SU-DHL-6 (cell line): ENCODE measurements around the gene BIRC3.

Experiments used
- H2AFZ ChIP-seq: fragments of 200-600 bp; sonication (generic); 2 replicates; pipeline ENCODE4 v1.6.1; 2014; ENCODE audit warnings: low read depth, mild to moderate bottlenecking, moderate library complexity, mixed read lengths, antibody characterized with exemption, low read length; ENCODE audit not compliant: severe bottlenecking
- H3F3A ChIP-seq: fragments of 200-600 bp; shearing (Covaris generic); 2 replicates; pipeline ENCODE4 v1.6.0; 2016; ENCODE audit warnings: antibody characterized with exemption, mild to moderate bottlenecking; ENCODE audit not compliant: insufficient read depth
- H3K27ac ChIP-seq: fragments of 200-600 bp; sonication (generic); 2 replicates; pipeline ENCODE4 v1.5.1; 2016; ENCODE audit warnings: low read depth, mild to moderate bottlenecking, low read length, moderate library complexity, mixed read lengths
- H3K27me3 ChIP-seq: fragments of 200-600 bp; sonication (generic), shearing (Covaris generic); 2 replicates; pipeline ENCODE4 v1.6.0; 2014; ENCODE audit warnings: mild to moderate bottlenecking, low read length
- H3K36me3 ChIP-seq: fragments of 200-600 bp; sonication (generic); 2 replicates; pipeline ENCODE4 v1.6.1; 2014; ENCODE audit warnings: mild to moderate bottlenecking, low read length, mixed read lengths
- H3K4me2 ChIP-seq: fragments of 300-600, 200-600 bp; shearing (Covaris generic), sonication (generic); 2 replicates; pipeline ENCODE4 v1.6.0; 2014; ENCODE audit warnings: low read length, low read depth, mild to moderate bottlenecking; ENCODE audit not compliant: poor library complexity, severe bottlenecking
- H3K4me3 ChIP-seq: fragments of 200-600 bp; sonication (generic); 2 replicates; pipeline ENCODE4 v1.5.1; 2014; ENCODE audit warnings: antibody characterized with exemption, low read length, mild to moderate bottlenecking, mixed read lengths; ENCODE audit not compliant: insufficient read depth, poor library complexity, severe bottlenecking
- H3K79me2 ChIP-seq: fragments of 200-600 bp; sonication (generic); 2 replicates; pipeline ENCODE4 v1.6.1; 2014; ENCODE audit warnings: mild to moderate bottlenecking, low read length, moderate library complexity; ENCODE audit not compliant: insufficient read depth
- H3K9ac ChIP-seq: fragments of 200-600 bp; sonication (generic); 2 replicates; pipeline ENCODE4 v1.7.0; 2014; ENCODE audit warnings: mild to moderate bottlenecking, low read length
- H3K9me2 ChIP-seq: fragments of 200-600 bp; sonication (generic); replicated peaks from 2 replicates; pipeline ENCODE4 v1.6.1; 2014; ENCODE audit warnings: low read length; ENCODE audit not compliant: insufficient read depth
- H3K9me3 ChIP-seq: fragments of 200-600 bp; sonication (generic); 2 replicates; pipeline ENCODE4 v1.6.1; 2014; ENCODE audit warnings: low read length, mixed read lengths; ENCODE audit not compliant: insufficient read depth
- H4K20me1 ChIP-seq: fragments of 200-600 bp; sonication (generic); 2 replicates; pipeline ENCODE4 v1.6.1; 2014; ENCODE audit warnings: low read depth, mild to moderate bottlenecking, antibody characterized with exemption, low read length, moderate library complexity, mixed read lengths
- CTCF ChIP-seq: fragments of 200-600 bp; sonication (generic); IDR thresholded peaks from one replicate; pipeline ENCODE4 v1.5.1; 2017; ENCODE audit warnings: antibody characterized with exemption, mild to moderate bottlenecking, low read length, moderate library complexity; ENCODE audit not compliant: insufficient read depth, poor library complexity, severe bottlenecking
- EZH2phosphoT487 ChIP-seq: fragments of 200-600 bp; sonication (generic), shearing (Covaris generic); conservative IDR thresholded peaks from 2 replicates; pipeline ENCODE4 v1.6.1; 2018; ENCODE audit warnings: mild to moderate bottlenecking, antibody characterized with exemption, low read length, moderate library complexity, mixed read lengths

BIRC3 gene

GRCh38 chr11:102346748-102347461 lies 29.6 kb downstream of the BIRC3 start, which contains the start of gene BIRC2:
Gene BIRC2 (plus strand): TSS chr11:102347214. CDS start chr11:102349855, 2,641 bp downstream.
- Histone ChIP-seq H3K36me3 (peaks cover 4% of the 10 kb centered on the region; the same call in 1 of the 2 replicates), H3K27ac (peak within 1 kb of the TSS; percentile 56)
- TF ChIP-seq CTCF (peak; percentile 63), EZH2phosphoT487 (no peak)

GRCh38 chr11:102347462-102348370 lies 30.4 kb downstream of the BIRC3 start:
- no peak for TF ChIP-seq CTCF
- no peak for TF ChIP-seq EZH2phosphoT487
- H3K27ac ChIP-seq = peak overlapping the region; percentile 56
- peak overlapping the region; percentile 88 for H3K4me2 ChIP-seq
- H3K9ac ChIP-seq = peak overlapping the region; percentile 72
- no peaks in the 10 kb centered on the region for H4K20me1 ChIP-seq
- H3K27me3 ChIP-seq = no peaks in the 10 kb centered on the region
- no peaks in the 10 kb centered on the region for H3K9me2 ChIP-seq
- H3F3A ChIP-seq = peaks cover 5% of the 10 kb centered on the region; the same call in 1 of the 2 replicates
- no peaks in the 10 kb centered on the region for H3K9me3 ChIP-seq
- H3K36me3 ChIP-seq = peaks cover 4% of the 10 kb centered on the region; the same call in 1 of the 2 replicates
- H2AFZ ChIP-seq = peak overlapping the region; percentile 0
- peaks cover 33% of the 10 kb centered on the region for H3K79me2 ChIP-seq
- peak overlapping the region; percentile 91 for H3K4me3 ChIP-seq

More at GRCh38 chr11:102346748-102347461, 29.6 kb downstream of the BIRC3 start, which contains the start of gene BIRC2:
- peak within 1 kb of the TSS; percentile 72 for H3K9ac ChIP-seq
- no peaks in the 10 kb centered on the region for H4K20me1 ChIP-seq
- peak within 1 kb of the TSS; percentile 89 for H3K4me2 ChIP-seq
- H3K9me3 ChIP-seq = no peaks in the 10 kb centered on the region
- no peaks in the 10 kb centered on the region for H3K9me2 ChIP-seq
- peaks cover 5% of the 10 kb centered on the region; the same call in 1 of the 2 replicates for H3F3A ChIP-seq
- H3K4me3 ChIP-seq = peak within 1 kb of the TSS; percentile 91
- H3K79me2 ChIP-seq = peaks cover 33% of the 10 kb centered on the region
- peak within 1 kb of the TSS; percentile 49 for H2AFZ ChIP-seq
- H3K27me3 ChIP-seq = no peaks in the 10 kb centered on the region

DNA sequence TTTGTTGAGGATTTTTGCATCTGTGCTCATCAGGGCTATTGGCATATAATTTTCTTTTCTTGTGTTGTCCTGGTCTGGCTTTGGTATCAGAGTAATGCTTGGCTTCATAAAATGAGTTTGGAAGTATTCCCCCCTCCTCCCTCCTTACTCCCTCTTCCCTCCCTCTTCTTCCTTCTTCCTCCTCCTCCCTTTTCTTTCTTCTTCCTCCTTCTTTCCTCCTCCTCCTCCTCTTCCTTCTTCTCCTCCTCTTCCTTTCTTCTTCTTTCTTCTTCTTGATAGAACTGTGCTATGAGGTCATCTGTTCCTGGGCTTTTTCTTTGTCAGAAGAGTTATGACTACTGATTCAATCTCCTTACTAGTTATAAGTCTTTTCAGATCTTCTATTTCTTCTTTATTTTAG lies 39.8 kb downstream of the BIRC3 start:
- Histone ChIP-seq H2AFZ (no peak overlapping the region), H4K20me1 (no peaks in the 10 kb centered on the region), H3F3A (no peaks in the 10 kb centered on the region), H3K9me2 (no peaks in the 10 kb centered on the region), H3K36me3 (peaks cover 34% of the 10 kb centered on the region; the same call in 1 of the 2 replicates), H3K4me2 (no peak overlapping the region), H3K9me3 (no peaks in the 10 kb centered on the region), H3K9ac (no peak overlapping the region), H3K79me2 (peaks cover 23% of the 10 kb centered on the region), H3K4me3 (no peak overlapping the region), H3K27ac (no peak overlapping the region), H3K27me3 (no peaks in the 10 kb centered on the region)
- no peak for TF ChIP-seq EZH2phosphoT487
- TF ChIP-seq CTCF = no peak
